Activated CD4-positive, alpha-beta T cell treated with anti-CD3 and anti-CD28 coated beads, Interleukin-2, amount 10 ng/mL, durations not matched to agents 7 days and 5 days (primary cell): Measurements from ENCODE around the gene NDUFB4. TPM values are rescaled to one million over a fixed set of nuclear protein-coding genes. Genes with fewer than 3 reads are reported as not detected.

Experiments used
- CTCF ChIA-PET: fragments of 350-600 bp; sonication (Branson Sonifier 250); formaldehyde crosslinking; loops from one replicate; lab custom pipeline; 2021; ENCODE audit warnings: antibody characterized with exemption; lab: Charles Lee
- POLR2A ChIA-PET: fragments of 350-600 bp; sonication (Branson Sonifier 250); formaldehyde crosslinking; loops from one replicate; lab custom pipeline; 2021; ENCODE audit warnings: antibody characterized with exemption; lab: Charles Lee
- DNase-seq: peaks from one replicate; pipeline ENCODE4 v3.0.0-alpha.2; 2020
- H3K27ac Mint-ChIP-seq: one replicate; pipeline ENCODE4 v1.8.0; 2021; ENCODE audit warnings: mild to moderate bottlenecking, moderate library complexity, mixed read lengths
- H3K27me3 Mint-ChIP-seq: one replicate; pipeline ENCODE4 v1.8.0; 2021; ENCODE audit warnings: mixed read lengths
- H3K36me3 Mint-ChIP-seq: one replicate; pipeline ENCODE4 v1.8.0; 2021; ENCODE audit warnings: low read depth, mixed read lengths
- H3K4me1 Mint-ChIP-seq: one replicate; pipeline ENCODE4 v1.8.0; 2021; ENCODE audit warnings: mixed read lengths
- H3K4me3 Mint-ChIP-seq: one replicate; pipeline ENCODE4 v1.8.0; 2021; ENCODE audit warnings: mild to moderate bottlenecking, moderate library complexity, mixed read lengths
- H3K9me3 Mint-ChIP-seq: one replicate; pipeline ENCODE4 v1.8.0; 2021; ENCODE audit warnings: mixed read lengths
- total RNA-seq, 2 experiments: library from RNA; stranded (reverse); gene quantifications; one replicate each; pipeline ENCODE4 v1.2.3, GENCODE V29; 2021

The NDUFB4 gene
- total RNA-seq, 2 experiments from 2014 or later, result 117 to 148 TPM

DNA sequence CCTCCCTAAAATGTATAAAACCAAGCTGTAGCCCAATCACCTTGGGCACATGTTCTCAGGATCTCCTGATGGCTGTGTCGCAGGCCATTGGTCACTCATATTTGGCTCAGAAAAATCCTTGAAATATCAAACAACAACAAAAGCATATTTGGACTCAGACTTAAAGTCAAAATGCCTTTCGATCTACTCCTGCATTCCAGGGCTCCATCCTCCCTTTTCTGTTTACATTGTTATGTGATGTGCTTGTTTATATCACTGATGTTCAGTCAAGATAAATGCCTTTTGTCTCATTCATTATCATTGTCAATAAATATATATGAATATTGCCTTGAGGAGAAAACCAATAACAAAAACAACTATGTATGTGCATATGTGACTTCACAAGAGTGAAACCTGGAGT lies 54.2 kb downstream of the NDUFB4 start:
- ChIA-PET CTCF (no interaction called here), POLR2A (no interaction called here)
- no peaks in the 10 kb centered on the region for H3K4me1 Mint-ChIP-seq
- H3K4me3 Mint-ChIP-seq, result no peak overlapping the region
- H3K9me3 Mint-ChIP-seq, result no peaks in the 10 kb centered on the region
- H3K27me3 Mint-ChIP-seq, result no peaks in the 10 kb centered on the region
- no peaks in the 10 kb centered on the region for H3K36me3 Mint-ChIP-seq
- no peak overlapping the region for H3K27ac Mint-ChIP-seq
- no peak for DNase-seq

Other genes starting within 250 kb of the NDUFB4 start
- 10 to 100 TPM; 25.7 to 28.2 TPM for gene LRRC58, start 247.0 kb upstream of the NDUFB4 start, total RNA-seq
- under 1 TPM; 0.35 to 0.37 TPM for gene FSTL1, start 145.3 kb upstream of the NDUFB4 start, total RNA-seq
- under 1 TPM; 0.10 to 0.55 TPM for gene HGD, start 85.9 kb downstream of the NDUFB4 start, total RNA-seq
- 10 to 100 TPM; 25.4 to 30.0 TPM for gene RABL3, start 146.2 kb downstream of the NDUFB4 start, total RNA-seq
- 10 to 100 TPM; 30.2 to 33.2 TPM for gene GTF2E1, start 146.4 kb downstream of the NDUFB4 start, total RNA-seq